GM06990 (cell line): ENCODE results near the gene SEMA3A.

Source experiments
- DNase-seq: peaks from one replicate; pipeline ENCODE4 v3.0.0-alpha.2; 2011; ENCODE audit not compliant: insufficient read length; ENCODE audit errors: extremely low read depth
- H3K27me3 ChIP-seq: replicated peaks from 2 replicates; pipeline ENCODE4 v1.6.0; 2011; ENCODE audit warnings: low read length; ENCODE audit not compliant: control insufficient read depth, insufficient read depth
- H3K36me3 ChIP-seq: 2 replicates; pipeline ENCODE4 v1.5.1; 2011; ENCODE audit warnings: low read length; ENCODE audit not compliant: control insufficient read depth, insufficient read depth
- H3K4me3 ChIP-seq: replicated peaks from 2 replicates; pipeline ENCODE4 v1.5.1; 2011; ENCODE audit warnings: low read depth, mild to moderate bottlenecking, control low read depth, low read length
- TF ChIP-seq, protein P1 (sequence below): IDR thresholded peaks from 2 replicates; pipeline ENCODE4 v1.5.1; 2011; ENCODE audit warnings: low read length, control low read depth, mild to moderate bottlenecking, inconsistent platforms; ENCODE audit not compliant: insufficient read depth, poor library complexity, severe bottlenecking

The SEMA3A gene

DNA sequence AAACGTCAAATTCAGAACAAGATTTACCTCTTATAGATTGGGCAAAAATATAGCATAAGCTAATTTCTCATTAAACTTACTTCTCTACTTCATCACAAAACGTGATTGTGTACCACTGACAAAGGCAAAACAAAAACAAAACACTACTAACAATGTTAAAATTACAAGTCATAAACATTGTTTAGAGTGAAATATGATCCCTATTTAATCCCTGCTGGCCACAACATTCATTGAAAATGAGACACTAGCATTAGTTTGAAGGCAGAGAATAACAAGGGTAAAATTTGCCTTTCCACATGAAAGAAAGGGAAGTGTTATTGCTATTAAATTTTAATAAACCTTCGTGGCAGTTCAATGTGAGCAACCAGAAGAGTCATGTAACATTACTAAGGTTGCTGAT is 45.0 kb downstream of the SEMA3A start:
- no peak for DNase-seq
- TF ChIP-seq, protein P1, sequence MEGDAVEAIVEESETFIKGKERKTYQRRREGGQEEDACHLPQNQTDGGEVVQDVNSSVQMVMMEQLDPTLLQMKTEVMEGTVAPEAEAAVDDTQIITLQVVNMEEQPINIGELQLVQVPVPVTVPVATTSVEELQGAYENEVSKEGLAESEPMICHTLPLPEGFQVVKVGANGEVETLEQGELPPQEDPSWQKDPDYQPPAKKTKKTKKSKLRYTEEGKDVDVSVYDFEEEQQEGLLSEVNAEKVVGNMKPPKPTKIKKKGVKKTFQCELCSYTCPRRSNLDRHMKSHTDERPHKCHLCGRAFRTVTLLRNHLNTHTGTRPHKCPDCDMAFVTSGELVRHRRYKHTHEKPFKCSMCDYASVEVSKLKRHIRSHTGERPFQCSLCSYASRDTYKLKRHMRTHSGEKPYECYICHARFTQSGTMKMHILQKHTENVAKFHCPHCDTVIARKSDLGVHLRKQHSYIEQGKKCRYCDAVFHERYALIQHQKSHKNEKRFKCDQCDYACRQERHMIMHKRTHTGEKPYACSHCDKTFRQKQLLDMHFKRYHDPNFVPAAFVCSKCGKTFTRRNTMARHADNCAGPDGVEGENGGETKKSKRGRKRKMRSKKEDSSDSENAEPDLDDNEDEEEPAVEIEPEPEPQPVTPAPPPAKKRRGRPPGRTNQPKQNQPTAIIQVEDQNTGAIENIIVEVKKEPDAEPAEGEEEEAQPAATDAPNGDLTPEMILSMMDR, result no peak
- H3K36me3 ChIP-seq, result no peaks in the 10 kb centered on the region
- no peak overlapping the region for H3K4me3 ChIP-seq
- no peaks in the 10 kb centered on the region for H3K27me3 ChIP-seq

DNA sequence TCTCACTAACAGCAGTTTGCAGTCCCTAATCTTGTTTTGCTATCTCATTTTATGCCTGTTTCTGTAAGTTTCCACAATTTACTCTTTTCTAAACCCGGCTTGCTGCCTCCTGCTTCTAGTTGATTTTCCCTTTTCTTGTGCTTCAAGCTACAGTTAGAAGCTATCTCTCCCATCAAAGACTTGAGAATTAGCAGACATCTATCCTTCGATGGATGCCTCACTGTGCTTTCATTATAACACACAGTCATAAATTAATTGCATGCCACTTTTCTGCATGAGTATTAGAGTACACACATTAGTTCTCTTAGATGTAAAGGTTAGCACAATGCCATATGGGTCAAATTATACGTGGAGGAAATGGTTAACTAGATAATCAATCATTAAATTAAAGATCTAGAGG is 48.7 kb downstream of the SEMA3A start:
- no peak for DNase-seq
- H3K36me3 ChIP-seq, result no peaks in the 10 kb centered on the region
- H3K27me3 ChIP-seq, result no peaks in the 10 kb centered on the region
- H3K4me3 ChIP-seq, result no peak overlapping the region
- TF ChIP-seq, protein P1, result no peak

DNA sequence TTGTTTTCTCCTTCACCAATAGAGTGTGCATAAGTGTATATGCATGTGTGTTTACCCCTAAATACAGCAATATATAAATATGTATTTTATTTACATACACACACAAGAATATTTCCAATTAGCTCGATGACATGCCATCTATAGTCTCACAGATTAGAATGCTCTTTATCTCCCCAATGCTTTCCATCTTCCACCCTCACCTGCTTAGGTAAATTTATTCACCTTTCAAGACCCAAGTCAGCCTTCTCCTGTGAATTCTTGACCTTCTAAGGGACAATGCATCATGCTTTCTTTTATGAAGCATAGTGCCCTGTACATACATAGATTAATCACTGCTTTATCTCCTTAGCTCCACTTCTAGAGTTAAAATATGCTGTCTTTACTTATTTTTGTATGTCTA is 49.7 kb downstream of the SEMA3A start:
- Histone ChIP-seq H3K4me3 (no peak overlapping the region), H3K27me3 (no peaks in the 10 kb centered on the region), H3K36me3 (no peaks in the 10 kb centered on the region)
- TF ChIP-seq, protein P1, result no peak
- DNase-seq, result no peak

DNA sequence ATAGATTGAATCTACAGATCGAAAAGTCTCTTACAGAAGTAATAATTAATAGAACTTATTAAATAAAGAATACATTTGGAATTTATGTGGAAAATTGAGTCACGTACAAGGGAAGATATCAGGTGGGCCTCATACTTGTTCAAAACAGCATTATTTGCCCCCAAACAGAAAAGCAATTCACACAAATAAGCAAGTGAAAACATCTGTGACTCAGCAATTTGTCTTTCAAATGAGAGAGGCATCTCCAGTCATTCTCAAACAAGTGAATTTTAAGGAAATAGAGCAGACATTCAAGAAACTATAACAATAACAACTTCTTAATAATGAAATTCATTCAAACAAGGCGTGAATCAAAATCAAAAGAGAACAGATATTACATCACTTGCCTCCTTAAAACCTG is 50.1 kb downstream of the SEMA3A start:
- no peaks in the 10 kb centered on the region for H3K27me3 ChIP-seq
- no peak overlapping the region for H3K4me3 ChIP-seq
- TF ChIP-seq, protein P1, result no peak
- DNase-seq, result no peak
- no peaks in the 10 kb centered on the region for H3K36me3 ChIP-seq

DNA sequence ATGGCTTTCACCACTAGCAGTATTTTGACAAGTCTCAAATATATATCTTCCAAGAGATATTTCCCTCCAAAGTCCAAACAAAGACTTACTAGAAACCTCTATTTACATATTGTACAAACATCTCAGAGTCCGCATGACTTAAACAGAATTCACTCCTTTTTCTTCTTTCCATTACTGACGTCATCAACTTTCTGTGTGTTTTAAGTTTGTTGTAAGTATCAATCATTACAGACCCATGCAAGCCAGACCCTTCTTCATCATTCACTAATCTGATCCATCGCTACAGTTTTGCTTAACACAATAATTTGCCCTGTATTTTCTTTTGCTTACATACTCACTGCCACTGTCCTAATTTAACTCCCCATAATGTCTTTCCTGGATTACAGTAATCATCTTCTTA is 51.9 kb downstream of the SEMA3A start:
- no peak overlapping the region for H3K4me3 ChIP-seq
- H3K36me3 ChIP-seq, result no peaks in the 10 kb centered on the region
- DNase-seq, result no peak
- no peaks in the 10 kb centered on the region for H3K27me3 ChIP-seq
- TF ChIP-seq, protein P1, result no peak

DNA sequence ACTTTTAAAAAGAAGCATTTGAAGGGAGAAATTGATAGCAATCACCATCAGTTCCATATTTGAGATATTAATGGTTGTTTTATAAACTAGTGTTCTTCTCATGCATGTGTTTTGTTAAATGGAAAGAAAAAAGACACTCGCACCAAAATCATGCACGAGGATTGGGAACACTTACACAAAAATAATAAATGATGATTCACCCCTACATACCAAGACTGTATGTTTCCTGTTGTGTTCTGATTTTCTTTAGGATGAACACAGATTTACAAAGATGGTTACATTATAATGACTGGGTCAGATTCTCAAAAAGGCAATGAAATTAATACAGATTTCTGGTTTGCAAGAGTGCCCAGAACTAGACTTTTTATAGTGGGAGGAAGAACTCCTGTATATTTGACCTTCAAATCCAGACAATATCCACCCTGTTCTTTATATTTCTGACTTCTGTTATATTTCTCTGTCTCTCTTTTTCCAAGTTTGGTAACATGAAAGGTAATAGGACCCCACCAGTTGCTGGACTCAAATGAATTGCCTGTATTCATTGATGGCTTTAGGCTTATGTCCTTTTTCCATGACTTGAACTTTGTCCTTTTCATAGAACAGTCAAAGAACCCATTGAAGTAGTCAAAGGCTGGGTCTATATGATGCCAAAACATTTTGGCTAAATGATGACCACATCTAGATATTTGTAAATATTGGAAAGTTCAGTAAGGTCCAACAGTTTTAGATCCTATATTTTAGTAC is 54.4 kb downstream of the SEMA3A start:
- DNase-seq, result no peak
- no peaks in the 10 kb centered on the region for H3K36me3 ChIP-seq
- H3K4me3 ChIP-seq, result no peak overlapping the region
- TF ChIP-seq, protein P1, result no peak
- H3K27me3 ChIP-seq, result no peaks in the 10 kb centered on the region
